Measurements from ENCODE around the gene SRGAP3.

SRGAP3 gene

DNA sequence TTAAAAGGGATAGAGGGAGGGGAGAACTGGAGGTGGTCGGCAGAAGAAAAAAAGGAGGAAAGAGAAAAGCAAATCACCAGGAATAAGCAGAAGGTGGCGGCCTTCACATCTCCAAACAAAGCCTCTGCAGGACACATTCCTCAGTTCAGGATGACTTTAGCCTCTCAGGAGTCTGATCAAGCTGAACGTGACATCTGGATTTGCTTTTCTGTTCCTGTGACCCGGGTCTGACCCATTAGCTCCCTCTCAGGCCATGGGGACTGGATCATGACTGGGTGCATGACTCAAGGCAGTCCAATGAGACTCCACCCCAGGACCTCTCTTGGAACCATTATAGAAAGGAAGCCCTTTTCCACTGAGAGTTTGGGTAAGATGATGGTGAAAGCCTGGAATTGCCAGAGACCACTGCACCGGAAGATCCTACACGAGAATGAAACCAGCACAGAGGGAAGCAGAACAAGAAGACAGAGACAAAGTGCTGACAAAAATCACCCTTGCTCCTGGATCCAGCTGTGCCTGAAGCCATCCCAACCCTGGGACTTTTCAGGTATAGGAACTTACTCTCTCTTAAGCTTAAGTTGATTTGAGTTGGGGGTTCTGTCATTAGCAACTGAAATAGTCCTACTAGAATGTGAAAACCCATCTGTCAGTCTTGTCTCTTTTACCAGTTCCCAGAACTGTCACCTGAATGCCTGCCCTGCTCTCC, 240.7 kb downstream of the SRGAP3 start:
- no peak for DNase-seq

DNA sequence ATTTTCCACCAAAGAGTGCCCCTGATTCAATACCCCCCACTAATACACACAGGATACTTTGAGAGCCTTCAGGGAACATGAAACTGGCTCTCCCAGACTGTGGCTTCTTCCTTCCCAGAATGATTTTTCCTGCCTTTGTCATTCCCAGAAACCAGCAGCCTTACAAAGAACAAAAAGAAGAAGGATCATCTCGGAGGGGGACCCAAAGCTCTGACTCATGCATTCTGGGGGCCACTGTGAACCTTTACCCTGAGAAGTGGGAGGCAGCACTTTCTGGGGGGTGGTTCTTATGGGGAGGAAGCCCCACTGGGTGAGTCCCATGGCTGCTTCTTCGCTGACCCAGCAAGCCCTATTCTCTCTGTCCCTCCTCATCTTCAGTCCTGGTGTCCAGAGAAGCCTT, 241.5 kb downstream of the SRGAP3 start:
- no peak for DNase-seq

- DNase-seq, result no peak
Measured at GRCh38 chr3:9007213-9007612, 242.2 kb downstream of the SRGAP3 start.

GRCh38 chr3:9000041-9000440, 249.4 kb downstream of the SRGAP3 start:
- no peak for DNase-seq

DNA sequence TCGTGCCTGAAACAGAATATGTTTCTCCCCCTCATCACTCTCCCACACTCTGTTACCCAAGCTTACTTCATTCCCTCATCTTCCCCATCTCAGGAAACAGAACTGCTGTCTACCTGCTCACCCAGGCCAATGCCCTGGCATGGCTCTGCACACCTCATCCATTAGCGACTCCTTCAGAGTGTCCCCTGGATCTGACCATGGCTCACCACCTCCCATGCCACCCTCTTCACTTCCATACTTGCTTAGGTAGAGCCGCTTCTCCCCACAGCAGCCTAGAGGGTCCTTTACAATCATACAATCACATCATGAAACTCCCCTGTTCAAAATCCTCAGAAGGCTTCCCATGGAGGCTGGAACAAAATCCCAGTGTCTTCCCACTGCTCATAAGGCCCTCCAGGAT, 252.3 kb downstream of the SRGAP3 start:
- no peak for DNase-seq

DNA sequence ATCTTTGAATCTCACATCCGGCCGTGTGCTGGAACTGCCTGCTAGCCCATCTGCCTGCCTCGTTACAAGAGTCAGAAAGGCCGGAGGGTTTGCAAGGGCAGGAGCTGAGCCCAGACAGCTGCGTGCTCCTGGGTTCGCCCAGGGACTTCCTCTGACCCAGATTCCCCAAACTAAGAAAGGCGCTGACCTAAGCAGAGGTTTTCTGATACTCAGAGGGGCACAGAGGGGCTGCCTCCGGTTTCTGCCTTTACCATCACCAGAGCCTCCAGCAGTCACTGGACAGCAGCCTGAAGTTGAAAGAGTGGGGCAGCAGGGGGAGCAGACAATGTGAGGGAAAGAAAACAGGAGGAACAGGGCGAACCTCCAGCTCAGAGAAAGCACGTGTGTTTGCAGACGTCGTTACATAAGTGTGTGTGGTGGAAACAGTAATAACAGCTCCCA, 252.7 kb downstream of the SRGAP3 start:
- no peak for DNase-seq

- DNase-seq, result no peak
Measured at GRCh38 chr3:8996216-8996615, 253.2 kb downstream of the SRGAP3 start.

DNA sequence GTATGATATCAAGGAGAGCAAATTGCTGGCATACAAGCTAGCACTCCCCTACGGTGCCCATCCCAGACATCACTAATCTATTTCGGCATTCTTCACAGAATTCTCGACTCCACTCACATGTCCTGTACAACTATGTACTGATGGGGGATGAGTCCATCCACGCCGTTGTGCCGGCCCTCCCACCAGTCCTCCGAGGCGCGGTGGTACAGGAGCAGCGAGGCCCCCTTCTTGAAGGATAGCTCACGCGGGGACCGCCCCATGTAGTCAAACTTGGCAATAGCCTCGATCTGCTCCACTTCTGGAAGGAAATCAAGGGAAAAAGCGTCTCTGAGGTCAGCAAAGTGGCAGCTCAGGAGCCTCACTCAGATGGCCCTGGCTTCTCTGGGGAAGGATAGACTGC, 255.2 kb downstream of the SRGAP3 start:
- DNase-seq, result no peak

DNA sequence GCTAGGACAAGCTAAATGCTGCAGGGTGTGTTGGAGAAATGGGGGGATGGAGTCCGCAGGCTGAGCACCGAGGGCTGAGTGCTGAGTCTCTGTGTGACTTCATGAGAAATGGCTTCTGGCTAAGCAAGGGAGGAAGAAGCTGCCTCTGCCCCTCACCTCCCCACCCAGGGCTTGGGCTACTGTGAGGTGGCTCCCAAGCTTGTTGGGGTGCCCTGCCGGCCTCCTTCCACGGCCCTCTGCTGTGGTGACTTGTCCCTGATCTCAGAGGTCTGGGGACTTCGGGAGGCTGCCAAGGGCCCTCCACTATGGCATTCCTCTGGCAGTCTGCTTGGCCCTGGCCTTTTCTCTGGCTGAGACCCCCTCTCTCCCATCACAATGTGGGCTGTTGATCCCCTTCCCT, 256.1 kb downstream of the SRGAP3 start:
- DNase-seq, result no peak

GRCh38 chr3:8992854-8993253, 256.6 kb downstream of the SRGAP3 start:
- no peak for DNase-seq

- no peak for DNase-seq
Measured at GRCh38 chr3:8992199-8992598, 257.2 kb downstream of the SRGAP3 start.

- no peak for DNase-seq
Measured at GRCh38 chr3:8990266-8991215, 258.9 kb downstream of the SRGAP3 start.

DNA sequence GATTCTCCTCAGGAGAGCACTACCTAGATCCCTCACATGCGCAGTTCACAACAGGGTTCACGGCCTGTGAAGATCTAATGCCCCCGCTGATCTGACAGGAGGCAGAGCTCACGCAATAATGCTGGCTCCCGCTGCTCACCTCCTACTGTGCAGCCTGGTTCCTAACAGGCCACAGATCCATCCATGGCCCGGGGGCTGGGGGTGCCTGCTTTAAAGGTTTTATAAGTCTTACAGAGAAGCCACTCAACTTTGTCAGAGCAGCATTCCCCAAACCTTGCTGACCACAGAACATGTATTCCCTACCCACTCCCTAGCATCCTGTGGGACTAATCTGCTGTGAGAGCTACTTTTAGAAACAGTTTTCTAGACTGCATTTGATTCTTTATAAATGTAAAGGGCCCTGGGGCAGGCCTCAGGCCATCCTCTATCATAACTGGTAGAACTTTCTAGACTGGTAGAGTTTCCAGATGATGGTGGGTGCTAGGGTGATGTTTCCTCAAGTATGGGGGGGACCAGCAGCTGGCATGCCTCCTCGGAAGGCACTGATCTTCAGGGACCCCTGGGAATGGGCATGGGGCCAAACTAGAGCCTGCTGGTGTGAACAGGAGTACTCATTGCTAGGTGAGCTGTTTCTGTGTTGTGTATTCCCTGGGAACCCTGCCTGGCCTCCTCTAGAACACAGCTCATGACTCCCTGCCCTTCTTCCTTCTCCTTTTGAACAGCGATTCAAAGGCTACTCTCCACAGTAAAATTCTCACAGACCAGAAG, 260.5 kb downstream of the SRGAP3 start:
- no peak for DNase-seq

DNA sequence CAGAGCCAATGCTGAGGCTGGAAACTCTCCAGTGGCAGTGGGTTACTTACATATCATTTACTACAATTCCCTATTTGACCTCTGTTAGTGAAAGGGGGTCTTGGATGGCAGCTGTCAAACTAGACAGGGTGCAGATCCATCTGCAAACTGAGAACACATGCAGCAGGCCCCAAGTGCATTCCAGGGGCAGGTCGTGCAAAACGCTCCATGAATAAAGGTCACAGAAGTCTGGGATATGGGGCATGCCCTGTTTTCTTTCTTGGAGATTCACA, 261.1 kb downstream of the SRGAP3 start:
- DNase-seq, result no peak

GRCh38 chr3:8987645-8988383, 261.6 kb downstream of the SRGAP3 start:
- no peak for DNase-seq

DNA sequence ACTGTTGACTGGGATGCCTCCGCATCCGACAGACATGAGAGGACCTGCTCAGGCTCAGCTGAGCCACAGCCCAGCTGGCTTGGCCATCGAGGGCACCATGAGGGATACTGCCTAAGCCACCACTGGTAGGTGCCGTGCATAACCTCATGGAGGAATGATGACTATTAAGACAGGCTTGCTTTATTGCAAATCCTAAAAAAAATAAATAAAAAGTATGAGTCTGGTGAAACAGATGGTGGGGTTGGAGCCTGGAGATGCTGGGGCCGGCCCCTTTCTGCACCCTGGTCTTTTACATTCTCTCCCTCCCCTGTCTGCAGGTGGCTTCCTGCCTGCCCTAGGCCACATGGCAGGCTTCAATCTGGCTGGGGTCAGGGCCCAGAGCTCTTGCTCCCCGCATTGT, 262.2 kb downstream of the SRGAP3 start:
- no peak for DNase-seq

- no peak for DNase-seq
Measured at GRCh38 chr3:8986741-8987140, 262.7 kb downstream of the SRGAP3 start.

DNA sequence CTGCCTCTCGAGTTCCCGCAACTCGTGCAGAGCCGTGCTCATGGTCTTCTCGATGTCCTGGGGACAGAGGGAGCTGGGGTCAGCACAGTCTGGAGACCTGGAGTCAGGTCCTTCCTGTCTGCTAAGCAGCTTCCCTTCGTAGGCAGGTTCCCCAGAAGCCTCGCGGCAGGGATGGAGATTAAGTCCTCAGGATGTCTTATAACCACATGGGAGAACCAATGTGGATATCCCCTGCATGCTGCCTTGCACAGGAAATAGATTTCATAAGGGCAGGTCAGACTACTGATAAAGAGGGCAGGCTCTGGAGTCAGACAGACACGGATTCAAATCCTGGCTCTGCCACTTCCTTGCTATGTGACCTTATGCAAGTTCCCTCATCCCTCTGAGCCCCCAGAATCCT, 263.6 kb downstream of the SRGAP3 start:
- DNase-seq, result no peak

GRCh38 chr3:8985411-8985831, 264.0 kb downstream of the SRGAP3 start:
- no peak for DNase-seq

- no peak for DNase-seq
Measured at GRCh38 chr3:8984526-8984925, 264.9 kb downstream of the SRGAP3 start.

- no peak for DNase-seq
Measured at GRCh38 chr3:8984081-8984480, 265.4 kb downstream of the SRGAP3 start.

- DNase-seq, result no peak
Measured at GRCh38 chr3:8983591-8983990, 265.9 kb downstream of the SRGAP3 start.

DNA sequence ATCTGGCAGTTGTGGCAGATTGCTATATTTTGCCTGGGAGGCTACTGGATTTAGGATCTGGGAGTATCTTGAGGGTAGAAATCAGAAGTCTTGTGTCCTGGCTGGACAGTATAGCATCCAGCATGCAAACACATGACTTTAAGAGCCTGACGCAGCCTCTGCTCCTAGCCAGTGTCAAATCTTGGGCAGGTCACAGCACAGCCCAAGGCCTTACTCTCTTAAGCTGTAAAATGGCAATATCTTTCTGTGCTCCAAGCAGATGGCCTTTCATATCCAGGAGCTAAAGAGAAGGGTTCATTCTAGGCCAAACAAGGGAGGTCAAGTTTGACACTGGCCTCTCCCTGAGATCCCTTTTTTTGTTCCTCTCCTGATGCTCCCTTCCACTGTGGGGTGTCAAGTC, 266.4 kb downstream of the SRGAP3 start:
- no peak for DNase-seq

Measured in activated gamma-delta T cell (primary cell).